Occipital lobe (tissue), 2 donors: Measurements from ENCODE around the gene DBP. TPM values are rescaled to one million over a fixed set of nuclear protein-coding genes. Genes with fewer than 3 reads are reported as not detected.
"Not testable (repeated sequence)": the region's sequence is repeated elsewhere in the genome, so short reads cannot be mapped to it uniquely, and the experiment has no call there.

Source experiments
- DNase-seq: peaks from one replicate; lab custom pipeline; 2025; lab: John Stamatoyannopoulos, UW
- total RNA-seq: library from RNA; depleted of rRNA; stranded (reverse); fragments of >200 nt; gene quantifications from one replicate; pipeline ENCODE4 v1.2.3, GENCODE V29; 2014

DBP gene
- total RNA-seq, 1 donor from 2014 or later = 4.8 TPM

DNA sequence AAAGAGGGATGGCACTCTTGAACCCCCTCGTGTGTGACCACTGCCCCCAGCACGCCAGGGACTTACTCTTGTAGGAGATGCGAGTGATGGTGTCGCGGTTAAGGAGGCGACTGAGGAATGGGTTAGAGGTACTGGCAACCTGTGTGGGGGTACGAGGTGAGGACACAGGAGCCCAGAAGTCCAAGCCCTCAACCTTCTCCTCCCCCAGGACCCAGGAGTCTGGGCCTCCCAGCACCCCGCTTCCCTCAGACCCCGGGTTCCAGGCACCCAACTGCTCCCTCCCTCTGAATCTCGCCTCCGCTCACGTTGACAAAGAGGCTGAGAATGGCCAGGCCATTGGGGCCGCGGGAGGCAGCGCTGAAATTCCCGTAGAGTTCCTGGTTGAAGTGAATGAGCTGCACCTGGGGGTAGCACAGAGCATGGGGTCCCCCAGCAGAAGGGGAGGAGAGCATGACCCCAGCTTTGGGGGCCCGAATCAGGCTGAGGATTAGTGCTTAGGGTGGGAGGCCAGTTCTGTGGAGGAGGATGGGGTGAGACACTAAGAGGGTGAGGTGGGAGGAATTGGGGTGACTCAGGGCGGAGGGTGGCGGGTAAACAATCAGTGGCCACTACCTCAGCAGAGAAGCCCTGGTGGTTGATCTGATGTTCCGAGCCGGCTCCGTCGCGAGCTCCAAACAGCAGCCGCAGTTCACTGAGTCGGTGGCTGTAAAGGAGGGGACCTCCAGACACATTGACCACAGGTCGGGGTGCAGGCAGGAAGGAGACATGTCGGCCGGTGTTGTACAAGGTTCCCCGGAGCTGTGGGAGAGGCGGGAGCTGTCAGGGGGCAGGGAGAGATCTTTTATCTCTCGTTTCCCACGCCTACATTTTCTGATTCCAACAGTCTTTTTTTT, 2.5 kb upstream of the DBP start:
- DNase-seq = no peak

DNA sequence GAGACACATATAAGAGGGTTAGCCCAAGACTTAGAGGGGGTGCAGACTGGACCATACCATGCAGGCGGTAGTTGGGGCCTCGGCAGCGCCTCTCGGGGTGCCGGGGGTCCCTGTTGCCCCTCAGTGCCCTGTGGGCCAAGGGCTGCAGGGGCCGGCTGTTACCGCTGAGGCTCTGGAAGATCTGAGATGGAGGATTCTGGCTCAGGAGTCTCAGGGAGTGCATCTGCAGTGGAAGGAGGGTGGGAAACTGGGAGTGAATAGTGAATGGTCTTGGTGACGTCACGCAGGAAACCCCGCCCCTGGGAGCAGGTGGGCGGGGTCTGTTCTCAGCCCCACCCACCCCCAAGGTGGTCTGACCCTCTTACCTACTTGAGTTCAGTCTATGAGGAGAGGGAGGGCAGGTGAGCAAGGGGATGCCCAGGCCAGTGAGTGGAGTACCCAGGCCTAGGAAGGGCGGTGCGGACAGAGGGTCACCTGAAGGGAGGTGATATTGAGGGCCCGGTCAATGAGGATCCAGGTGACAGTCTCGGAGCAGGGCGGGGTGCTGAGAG, 1.7 kb upstream of the DBP start:
- no peak for DNase-seq

DNA sequence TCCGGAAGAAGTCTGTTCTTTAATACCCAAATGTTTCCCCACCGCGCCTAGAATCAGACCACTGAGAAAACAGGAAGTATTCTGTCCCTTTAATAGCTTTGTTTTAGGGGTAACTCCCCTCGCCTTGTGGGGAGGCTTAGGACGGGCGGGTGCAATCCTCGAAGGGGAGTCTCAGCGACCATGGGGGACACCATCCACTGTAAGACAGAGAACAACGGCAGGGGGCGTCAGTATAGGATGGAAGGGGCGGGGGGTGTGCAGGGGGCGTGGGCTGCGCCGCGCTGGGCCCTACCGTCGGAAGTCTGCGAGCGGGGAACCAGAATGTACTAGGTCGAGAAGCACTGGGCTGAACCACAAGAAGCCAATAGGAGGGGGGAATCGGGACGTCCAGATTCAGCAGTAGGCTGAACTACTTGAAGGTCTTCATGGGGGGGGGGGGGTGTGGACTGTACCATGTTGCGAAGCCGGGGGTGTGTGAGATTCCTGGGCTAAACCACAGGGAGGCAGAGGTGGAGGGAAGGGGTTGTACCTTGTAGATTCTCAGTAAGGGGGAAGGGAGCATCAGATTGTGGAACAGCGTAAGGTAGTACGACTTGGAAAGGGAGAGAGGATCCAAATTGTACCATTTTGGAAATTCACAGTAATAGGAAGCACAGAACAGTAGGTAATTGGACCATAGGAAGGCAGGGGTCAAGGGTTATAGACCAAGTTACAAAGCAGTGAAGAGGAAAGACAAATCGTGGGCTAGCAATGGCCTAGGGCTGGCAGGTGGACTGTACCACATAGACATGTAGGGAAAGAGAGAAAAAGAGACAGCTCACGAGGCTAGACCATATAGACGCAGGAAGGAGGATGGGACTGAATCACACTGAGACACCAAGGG, 1.0 kb upstream of the DBP start:
- DNase-seq = peak; percentile 89

DNA sequence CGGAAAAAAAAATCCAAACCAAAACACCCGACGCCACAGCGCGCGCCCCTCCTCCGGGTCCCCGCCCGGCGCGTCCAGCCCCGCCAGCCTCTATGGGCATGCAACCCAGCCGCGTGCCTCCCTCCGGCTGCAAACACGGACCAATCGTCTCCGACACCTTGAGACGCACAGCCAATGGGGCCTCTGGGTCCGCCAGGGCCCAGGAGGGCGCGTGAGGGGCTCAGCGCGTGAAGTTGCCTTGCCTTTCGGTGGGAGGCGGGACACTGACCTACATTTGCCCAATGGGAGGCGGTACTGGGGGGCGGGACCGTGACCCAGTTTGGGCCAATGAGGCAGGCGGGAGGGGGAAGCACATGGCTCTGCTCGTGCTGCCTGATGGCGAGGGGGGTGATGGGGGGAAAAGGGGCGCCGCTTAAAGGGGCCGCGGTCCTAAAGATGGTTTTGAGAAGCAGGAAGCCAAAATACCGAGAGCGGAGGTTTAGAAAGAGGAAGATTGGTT, 319 bp upstream of the DBP start:
- DNase-seq = peak; percentile 99

DNA sequence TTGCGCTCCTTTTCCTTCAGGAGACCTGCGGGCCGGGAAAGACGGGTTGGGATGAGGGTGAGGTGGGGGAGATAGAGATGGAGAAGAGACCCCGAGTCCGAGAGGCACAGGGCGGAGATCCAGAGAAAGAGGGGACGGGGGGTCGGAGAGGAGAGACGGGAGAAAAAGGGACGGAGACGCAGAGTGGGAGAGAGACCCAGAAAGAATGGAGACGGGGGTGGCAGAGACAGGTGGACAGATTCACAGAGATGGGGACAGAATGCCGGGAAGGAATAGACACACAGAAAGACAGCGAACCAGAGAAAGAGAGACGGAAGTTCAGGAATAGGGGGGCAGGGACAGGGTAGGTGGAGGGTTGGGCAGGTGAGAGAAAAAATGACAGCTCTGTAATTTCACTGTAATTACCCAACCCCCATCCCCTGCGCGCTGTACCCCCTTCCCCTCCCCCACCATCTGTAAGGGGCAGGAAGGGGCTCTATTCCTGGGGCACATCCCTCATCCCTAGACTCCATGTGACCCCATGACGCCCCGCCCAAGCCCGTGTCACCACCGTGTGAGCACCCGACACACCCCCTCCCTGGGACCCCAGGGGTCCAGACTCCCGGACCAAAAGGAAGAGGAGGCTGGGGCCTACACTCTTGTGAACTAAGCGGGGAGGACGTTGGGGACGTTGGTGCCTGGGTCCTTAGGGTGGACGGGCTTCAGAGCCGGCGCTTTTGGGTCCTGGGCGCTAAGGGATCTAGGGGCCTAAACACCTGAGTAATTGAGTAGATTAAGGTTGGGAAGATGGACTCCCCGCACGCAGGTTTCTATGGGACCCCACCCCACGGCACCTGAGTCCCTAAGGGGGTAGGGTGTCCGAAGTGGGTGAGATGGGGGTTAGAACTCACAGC, 967 bp downstream of the DBP start:
- DNase-seq = no peak

DNA sequence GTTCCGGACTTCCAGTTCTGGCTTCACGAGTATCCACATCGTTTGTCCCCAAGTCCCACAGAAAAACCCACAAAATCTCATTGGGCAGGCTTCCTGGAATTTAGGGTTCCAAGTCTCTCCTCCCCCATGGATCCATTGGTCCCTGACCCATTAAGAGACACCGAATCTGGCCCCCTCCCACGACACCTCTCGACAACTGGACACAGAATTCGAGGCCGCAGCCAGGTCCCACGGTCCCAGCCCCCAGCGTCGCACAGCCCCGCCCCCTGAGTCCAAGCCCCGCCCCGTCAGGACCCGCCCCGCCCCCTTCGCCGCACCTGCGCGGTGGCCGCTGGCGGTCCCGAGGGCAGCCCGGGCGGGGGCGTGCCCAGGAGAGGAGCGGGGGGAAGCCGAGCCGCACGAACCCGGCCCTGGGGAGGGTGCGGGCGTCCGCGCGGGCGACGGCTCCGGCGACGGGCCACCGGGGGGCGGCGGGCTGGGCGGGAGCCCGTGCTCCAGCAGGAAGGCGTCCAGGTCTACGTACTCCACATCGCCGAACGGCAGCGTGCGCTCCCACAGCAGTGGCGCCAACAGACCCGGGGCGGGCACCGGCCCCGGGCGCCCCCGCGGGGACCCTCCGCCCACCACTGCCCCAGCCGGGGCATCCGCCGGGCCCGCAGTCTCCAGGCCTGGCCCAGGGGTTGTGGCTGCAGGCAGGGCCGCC, 1.8 kb downstream of the DBP start:
- DNase-seq = peak; percentile 33

DNA sequence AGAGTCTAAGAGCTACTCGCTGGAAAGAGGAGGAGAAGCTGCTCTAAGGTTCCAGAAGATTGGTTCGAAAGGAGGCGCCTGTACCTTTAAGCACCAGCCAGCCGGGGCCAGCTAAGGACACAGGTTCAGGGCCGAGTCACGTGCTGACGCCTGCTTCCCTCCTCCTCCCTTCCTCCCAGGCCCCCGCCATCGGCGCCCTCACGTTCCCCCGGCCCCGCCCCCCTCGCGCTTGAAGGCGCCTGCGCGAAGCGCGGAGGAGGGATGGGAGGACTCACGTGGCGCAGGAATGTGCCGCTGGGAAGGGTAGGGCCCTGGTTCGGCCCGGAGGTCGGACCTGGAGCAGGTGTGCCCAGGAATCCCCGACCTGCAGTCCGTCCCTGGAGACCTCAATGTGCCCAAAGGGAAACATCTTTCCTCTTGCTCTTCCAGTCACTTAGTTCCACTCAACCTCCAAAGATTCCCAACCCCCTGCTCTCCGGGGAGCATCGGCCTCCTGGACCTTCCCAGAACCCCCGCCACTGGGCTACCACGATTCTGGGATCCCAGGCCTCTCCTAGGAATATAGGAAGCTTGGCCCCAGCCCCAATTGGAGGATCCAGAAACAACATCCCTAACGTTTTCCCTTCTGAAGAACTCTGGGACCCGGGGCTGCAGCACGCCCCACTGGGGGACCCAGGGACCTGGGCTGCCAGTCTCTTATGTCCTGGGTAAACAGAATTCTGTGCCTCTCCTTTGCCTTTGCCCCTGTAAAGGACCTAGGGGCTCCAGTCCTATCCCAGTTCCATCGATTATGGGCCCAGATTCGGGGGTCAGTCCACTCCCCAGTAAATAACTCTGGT, 2.5 kb downstream of the DBP start:
- peak; percentile 91 for DNase-seq

DNA sequence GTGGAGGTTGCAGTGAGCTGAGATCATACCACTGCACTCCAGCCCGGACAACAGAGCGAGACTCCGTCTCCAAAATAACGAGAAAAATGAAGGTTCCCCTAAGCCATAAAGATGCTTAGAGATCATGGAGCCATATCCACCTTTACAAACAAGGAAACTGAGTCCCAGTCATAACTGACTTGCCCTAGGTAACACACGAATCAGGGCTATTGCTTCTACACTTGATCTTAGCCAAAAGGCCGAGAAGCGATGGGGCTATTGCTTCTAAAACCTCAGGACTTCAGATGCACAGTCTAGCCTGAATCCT, 3.2 kb downstream of the DBP start:
- DNase-seq = no peak

DNA sequence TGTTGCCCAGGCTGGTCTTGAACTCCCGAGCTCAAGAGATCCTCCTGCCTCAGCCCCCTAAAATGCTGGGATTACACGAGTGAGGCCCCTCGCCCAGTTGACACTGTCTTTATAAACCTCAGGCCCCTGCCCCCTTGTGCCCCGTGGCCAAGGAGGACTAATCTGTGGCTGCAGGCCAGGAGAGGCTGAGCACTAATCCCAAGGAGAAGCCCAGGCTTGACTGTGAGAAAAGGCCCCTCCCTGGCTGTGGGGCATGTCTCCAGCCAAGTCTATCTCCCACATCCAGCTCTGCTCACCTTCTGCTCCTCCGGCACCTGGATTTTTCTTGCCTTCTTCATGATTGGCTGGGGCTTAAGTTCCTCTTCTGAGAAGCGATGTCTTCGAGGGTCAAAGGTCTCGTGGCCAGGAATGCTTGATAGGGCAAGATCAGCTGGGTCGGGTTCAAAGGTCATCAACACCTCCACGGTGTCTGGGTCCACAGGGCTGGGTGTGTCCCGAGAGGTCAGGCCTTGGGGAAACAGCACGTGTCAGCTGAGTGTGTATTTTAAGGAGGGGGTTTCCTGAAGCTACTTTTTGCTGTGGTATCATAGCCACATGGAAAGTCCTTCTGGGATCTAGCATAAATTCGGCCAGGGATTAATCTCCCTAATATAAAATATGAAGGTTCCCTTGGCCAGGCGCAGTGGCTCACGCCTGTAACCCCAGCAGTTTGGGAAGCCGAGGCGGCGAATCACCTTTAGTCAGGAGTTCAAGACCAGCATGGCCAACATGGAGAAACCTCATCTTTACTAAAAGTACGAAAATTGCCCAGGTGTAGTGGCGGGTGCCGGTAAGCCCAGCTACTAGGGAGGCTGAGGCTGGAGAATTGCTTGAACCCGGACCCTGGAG, 3.8 kb downstream of the DBP start:
- DNase-seq = no peak

DNA sequence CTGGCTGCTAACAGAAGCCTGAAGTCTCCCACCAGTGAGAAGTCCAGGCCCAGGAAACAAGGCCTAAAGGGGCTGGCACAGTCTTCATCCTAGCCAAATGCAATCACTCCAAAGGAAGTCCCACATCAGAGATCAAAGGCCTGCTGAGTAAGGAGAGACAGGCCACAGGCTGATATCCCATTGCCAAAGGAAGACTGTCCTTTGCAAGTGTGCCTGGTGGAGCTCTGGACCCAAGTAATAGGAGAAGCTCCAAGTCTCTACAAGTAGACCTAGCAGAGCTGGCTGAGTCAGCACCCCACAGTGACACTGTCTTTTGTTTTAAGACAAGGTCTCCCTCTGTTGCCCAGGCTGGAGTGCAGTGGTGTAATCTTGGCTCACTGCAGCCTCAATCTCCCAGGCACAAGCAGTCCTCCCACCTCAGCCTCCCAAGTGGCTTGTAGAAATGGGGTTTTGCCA, 4.5 kb downstream of the DBP start:
- no peak for DNase-seq

DNA sequence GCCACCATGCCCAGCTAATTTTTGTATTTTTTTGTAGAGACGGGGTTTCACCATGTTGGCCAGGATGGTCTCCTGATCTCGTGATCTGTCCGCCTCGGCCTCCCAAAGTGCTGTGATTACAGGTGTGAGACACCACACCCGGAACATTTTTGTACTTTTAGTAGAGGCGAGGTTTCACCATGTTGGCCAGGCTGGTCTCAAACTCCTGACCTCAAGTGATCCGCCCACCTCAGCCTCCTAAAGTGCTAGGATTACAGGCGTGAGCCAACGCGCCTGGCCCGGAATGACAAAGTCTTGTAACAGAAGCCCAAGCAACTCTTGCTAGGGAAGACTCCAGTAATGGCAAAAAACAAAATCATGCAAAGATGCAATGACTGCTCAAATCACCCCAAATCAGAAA, 4.9 kb downstream of the DBP start:
- DNase-seq = not testable (repeated sequence)

DNA sequence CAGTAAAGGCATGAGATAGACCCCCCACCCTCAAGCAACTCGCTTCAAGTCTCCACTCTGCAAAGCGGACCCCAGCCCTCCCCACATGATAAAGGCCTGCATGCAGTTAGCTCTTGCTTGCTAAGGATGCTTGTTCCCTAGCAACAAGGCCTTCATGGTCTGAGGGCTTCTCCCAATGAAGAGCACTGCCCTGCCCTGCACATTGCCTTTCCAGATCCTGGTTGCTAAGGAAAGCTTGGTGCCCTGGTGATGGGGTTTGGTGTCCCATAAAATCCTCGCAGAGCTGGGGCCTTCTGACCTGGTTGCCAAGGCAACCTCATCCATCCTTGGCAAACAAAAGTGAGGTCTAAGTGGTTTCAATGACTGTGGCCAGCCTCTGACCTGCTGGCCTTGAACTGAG, 6.0 kb downstream of the DBP start:
- no peak for DNase-seq

DNA sequence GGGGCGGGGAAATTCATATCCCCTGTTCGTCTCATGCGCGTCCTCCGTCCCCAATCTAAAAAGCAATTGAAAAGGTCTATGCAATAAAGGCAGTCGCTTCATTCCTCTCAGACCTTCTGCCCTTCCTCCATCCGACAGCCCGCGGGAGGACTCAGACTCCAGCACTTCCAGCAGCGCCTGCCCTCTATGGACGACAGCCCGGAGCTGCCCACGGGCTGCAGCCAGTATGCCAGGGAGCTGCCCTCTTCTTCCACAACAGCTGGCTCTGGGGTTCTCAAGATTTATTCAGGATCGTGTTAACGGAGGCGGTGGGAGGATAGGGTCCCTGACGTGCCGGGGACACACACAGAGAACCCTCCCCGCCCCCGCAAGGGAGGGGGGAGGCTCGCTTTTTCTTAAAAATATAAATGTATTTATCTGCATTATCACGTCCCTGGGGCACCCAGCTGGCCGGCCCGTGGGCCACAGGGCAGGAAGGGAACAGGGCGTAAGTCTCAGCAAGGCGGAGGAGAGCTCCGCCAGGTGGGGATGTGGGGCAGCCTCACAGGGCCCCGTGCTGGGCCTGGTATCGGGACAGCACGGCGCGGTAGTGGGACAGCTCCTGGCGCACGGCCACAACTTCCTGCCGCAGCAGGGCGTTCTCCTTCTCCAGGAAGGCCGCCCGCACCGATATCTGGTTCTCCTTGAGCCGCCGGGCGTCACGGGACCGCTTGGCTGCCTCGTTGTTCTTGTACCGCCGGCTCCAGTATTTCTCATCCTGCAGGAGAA, 6.7 kb downstream of the DBP start:
- DNase-seq = no peak

DNA sequence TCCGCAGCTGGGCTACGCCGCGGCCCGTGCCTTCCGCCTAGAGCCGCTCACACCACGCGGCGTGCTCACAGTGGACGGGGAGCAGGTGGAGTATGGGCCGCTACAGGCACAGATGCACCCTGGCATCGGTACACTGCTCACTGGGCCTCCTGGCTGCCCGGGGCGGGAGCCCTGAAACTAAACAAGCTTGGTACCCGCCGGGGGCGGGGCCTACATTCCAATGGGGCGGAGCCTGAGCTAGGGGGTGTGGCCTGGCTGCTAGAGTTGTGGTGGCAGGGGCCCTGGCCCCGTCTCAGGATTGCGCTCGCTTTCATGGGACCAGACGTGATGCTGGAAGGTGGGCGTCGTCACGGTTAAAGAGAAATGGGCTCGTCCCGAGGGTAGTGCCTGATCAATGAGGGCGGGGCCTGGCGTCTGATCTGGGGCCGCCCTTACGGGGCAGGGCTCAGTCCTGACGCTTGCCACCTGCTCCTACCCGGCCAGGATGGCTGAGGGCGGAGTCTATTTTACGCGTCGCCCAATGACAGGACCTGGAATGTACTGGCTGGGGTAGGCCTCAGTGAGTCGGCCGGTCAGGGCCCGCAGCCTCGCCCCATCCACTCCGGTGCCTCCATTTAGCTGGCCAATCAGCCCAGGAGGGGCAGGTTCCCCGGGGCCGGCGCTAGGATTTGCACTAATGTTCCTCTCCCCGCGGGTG, 7.4 kb downstream of the DBP start:
- DNase-seq = no peak

DNA sequence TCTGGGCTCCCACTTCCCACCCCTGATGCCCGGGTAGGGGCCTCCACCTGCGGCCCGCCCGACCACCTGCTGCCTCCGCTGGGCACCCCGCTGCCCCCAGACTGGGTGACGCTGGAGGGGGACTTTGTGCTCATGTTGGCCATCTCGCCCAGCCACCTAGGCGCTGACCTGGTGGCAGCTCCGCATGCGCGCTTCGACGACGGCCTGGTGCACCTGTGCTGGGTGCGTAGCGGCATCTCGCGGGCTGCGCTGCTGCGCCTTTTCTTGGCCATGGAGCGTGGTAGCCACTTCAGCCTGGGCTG, 7.9 kb downstream of the DBP start:
- no peak for DNase-seq

DNA sequence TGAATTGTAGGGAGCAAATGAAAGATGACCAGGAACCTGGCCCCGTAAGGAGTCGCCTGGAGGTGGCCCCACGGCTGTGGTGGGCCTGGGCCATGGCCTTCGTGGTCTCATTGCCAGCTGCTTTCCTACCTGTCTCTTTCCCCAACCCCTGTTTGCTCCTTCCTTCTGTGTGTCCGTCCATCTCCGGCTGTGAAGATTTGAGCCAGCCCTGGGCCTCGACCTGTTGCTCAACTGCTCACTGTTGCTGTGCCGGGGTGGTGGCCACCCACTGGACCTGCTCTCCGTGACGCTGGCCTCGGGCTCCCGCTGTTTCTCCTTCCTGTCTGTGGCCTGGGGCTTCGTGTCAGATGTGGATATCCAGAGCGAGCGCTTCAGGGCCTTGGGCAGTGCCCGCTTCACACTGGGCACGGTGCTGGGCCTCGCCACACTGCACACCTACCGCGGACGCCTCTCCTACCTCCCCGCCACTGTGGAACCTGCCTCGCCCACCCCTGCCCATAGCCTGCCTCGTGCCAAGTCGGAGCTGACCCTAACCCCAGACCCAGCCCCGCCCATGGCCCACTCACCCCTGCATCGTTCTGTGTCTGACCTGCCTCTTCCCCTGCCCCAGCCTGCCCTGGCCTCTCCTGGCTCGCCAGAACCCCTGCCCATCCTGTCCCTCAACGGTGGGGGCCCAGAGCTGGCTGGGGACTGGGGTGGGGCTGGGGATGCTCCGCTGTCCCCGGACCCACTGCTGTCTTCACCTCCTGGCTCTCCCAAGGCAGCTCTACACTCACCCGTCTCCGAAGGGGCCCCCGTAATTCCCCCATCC, 8.5 kb downstream of the DBP start:
- no peak for DNase-seq
